ENCODE data around the gene POPDC2.

- no peak for TF ChIP-seq CTCF (IDR thresholded peaks at IDR 0.05)
- no peak for TF ChIP-seq AFF4 (CRISPR knock-in tag; IDR thresholded peaks at IDR 0.05; ENCODE audit: borderline replicate concordance)
- TF ChIP-seq E2F5 (CRISPR knock-in tag; IDR thresholded peaks at IDR 0.05) = no peak
- TF ChIP-seq ESRRA (CRISPR knock-in tag; IDR thresholded peaks at IDR 0.05; ENCODE audit: borderline replicate concordance) = no peak
- TF ChIP-seq, protein P1, sequence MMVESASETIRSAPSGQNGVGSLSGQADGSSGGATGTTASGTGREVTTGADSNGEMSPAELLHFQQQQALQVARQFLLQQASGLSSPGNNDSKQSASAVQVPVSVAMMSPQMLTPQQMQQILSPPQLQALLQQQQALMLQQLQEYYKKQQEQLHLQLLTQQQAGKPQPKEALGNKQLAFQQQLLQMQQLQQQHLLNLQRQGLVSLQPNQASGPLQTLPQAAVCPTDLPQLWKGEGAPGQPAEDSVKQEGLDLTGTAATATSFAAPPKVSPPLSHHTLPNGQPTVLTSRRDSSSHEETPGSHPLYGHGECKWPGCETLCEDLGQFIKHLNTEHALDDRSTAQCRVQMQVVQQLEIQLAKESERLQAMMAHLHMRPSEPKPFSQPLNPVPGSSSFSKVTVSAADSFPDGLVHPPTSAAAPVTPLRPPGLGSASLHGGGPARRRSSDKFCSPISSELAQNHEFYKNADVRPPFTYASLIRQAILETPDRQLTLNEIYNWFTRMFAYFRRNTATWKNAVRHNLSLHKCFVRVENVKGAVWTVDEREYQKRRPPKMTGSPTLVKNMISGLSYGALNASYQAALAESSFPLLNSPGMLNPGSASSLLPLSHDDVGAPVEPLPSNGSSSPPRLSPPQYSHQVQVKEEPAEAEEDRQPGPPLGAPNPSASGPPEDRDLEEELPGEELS (CRISPR knock-in tag; IDR thresholded peaks at IDR 0.05) = no peak
- no peak for TF ChIP-seq CBFB (CRISPR knock-in tag; IDR thresholded peaks at IDR 0.05; ENCODE audit: low read depth)
- TF ChIP-seq PREB (CRISPR knock-in tag; IDR thresholded peaks at IDR 0.05; ENCODE audit: borderline replicate concordance) = no peak
- TF ChIP-seq, protein P2, sequence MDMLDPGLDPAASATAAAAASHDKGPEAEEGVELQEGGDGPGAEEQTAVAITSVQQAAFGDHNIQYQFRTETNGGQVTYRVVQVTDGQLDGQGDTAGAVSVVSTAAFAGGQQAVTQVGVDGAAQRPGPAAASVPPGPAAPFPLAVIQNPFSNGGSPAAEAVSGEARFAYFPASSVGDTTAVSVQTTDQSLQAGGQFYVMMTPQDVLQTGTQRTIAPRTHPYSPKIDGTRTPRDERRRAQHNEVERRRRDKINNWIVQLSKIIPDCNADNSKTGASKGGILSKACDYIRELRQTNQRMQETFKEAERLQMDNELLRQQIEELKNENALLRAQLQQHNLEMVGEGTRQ (CRISPR knock-in tag; IDR thresholded peaks at IDR 0.05) = no peak
- no peak for TF ChIP-seq CREB1 (CRISPR knock-in tag; IDR thresholded peaks at IDR 0.05)
- TF ChIP-seq ZNF219 (CRISPR knock-in tag; IDR thresholded peaks at IDR 0.05; ENCODE audit: borderline replicate concordance) = no peak
- no peak for TF ChIP-seq ZSCAN18 (CRISPR knock-in tag; IDR thresholded peaks at IDR 0.05)
- TF ChIP-seq PRRX2 (CRISPR knock-in tag; IDR thresholded peaks at IDR 0.05) = no peak
- TF ChIP-seq IRF2 (CRISPR knock-in tag; IDR thresholded peaks at IDR 0.05; ENCODE audit: borderline replicate concordance, low read depth) = no peak
- TF ChIP-seq ZNF232 (CRISPR knock-in tag; IDR thresholded peaks at IDR 0.05) = no peak
Observed at GRCh38 chr3:119599558-119600174, 60.7 kb downstream of the POPDC2 start.
